OCI-LY7 (cell line): Measurements from ENCODE around the gene DUSP7.

Experiments used
- EZH2phosphoT487 ChIP-seq: fragments of 200-600 bp; sonication (generic); IDR thresholded peaks from 2 replicates; pipeline ENCODE4 v1.6.1; 2018; ENCODE audit warnings: low read depth, borderline replicate concordance, mild to moderate bottlenecking, mixed run types, antibody characterized with exemption, low read length, moderate library complexity, mixed read lengths
- TF ChIP-seq, protein P1 (sequence below): fragments of 200-600 bp; sonication (generic); conservative IDR thresholded peaks from 2 replicates; pipeline ENCODE4 v1.5.1; 2014; ENCODE audit warnings: mild to moderate bottlenecking, antibody characterized with exemption, low read length, moderate library complexity, mixed read lengths

DNA sequence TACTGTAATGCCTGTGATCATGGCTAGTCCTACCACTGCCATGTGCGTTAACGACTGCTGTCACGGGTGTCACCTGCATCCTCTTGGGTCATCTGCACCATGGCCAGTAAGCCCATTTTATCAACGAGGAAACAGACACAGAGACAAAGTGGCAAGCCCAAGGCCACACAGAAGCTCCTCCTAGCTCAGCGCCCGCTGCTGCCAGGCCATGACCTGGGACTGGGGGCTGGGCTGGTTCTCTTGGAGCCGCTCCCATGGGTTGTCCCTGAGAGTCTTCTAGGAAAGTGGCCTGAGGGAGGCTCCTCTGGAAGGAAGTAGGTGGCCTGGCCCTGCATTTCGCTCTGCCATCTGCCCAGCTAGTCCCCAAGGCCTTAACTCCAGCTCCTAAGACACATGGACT is 4.9 kb downstream of the DUSP7 start:
- TF ChIP-seq, protein P1, sequence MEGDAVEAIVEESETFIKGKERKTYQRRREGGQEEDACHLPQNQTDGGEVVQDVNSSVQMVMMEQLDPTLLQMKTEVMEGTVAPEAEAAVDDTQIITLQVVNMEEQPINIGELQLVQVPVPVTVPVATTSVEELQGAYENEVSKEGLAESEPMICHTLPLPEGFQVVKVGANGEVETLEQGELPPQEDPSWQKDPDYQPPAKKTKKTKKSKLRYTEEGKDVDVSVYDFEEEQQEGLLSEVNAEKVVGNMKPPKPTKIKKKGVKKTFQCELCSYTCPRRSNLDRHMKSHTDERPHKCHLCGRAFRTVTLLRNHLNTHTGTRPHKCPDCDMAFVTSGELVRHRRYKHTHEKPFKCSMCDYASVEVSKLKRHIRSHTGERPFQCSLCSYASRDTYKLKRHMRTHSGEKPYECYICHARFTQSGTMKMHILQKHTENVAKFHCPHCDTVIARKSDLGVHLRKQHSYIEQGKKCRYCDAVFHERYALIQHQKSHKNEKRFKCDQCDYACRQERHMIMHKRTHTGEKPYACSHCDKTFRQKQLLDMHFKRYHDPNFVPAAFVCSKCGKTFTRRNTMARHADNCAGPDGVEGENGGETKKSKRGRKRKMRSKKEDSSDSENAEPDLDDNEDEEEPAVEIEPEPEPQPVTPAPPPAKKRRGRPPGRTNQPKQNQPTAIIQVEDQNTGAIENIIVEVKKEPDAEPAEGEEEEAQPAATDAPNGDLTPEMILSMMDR: no peak
- TF ChIP-seq EZH2phosphoT487: no peak
